Epithelial cell of esophagus (primary cell): ENCODE data around the gene HSPB1.
"Not testable (repeated sequence)": the region's sequence is repeated elsewhere in the genome, so short reads cannot be mapped to it uniquely, and the experiment has no call there.

Experiments
- DNase-seq: peaks from one replicate; pipeline ENCODE4 v3.0.0; 2010; ENCODE audit warnings: low read depth
- H3K4me3 ChIP-seq: 2 replicates; pipeline ENCODE4 v1.5.1; 2011; ENCODE audit warnings: mild to moderate bottlenecking, low read length, control low read depth
- TF ChIP-seq, protein P1 (sequence below): IDR thresholded peaks from 2 replicates; pipeline ENCODE4 v1.5.1; 2011; ENCODE audit warnings: low read depth, mild to moderate bottlenecking, low read length, control low read depth, inconsistent platforms; ENCODE audit not compliant: insufficient read depth; ENCODE audit errors: missing control alignments

Gene HSPB1

GRCh38 chr7:76261931-76262330, 40.5 kb upstream of the HSPB1 start:
- no peak overlapping the region for H3K4me3 ChIP-seq
- no peak for DNase-seq
- TF ChIP-seq, protein P1, sequence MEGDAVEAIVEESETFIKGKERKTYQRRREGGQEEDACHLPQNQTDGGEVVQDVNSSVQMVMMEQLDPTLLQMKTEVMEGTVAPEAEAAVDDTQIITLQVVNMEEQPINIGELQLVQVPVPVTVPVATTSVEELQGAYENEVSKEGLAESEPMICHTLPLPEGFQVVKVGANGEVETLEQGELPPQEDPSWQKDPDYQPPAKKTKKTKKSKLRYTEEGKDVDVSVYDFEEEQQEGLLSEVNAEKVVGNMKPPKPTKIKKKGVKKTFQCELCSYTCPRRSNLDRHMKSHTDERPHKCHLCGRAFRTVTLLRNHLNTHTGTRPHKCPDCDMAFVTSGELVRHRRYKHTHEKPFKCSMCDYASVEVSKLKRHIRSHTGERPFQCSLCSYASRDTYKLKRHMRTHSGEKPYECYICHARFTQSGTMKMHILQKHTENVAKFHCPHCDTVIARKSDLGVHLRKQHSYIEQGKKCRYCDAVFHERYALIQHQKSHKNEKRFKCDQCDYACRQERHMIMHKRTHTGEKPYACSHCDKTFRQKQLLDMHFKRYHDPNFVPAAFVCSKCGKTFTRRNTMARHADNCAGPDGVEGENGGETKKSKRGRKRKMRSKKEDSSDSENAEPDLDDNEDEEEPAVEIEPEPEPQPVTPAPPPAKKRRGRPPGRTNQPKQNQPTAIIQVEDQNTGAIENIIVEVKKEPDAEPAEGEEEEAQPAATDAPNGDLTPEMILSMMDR = no peak

- TF ChIP-seq, protein P1 = peak; percentile 79
- H3K4me3 ChIP-seq = no peak overlapping the region
- DNase-seq = peak; percentile 69
Measured at GRCh38 chr7:76262683-76263402, 39.6 kb upstream of the HSPB1 start.

DNA sequence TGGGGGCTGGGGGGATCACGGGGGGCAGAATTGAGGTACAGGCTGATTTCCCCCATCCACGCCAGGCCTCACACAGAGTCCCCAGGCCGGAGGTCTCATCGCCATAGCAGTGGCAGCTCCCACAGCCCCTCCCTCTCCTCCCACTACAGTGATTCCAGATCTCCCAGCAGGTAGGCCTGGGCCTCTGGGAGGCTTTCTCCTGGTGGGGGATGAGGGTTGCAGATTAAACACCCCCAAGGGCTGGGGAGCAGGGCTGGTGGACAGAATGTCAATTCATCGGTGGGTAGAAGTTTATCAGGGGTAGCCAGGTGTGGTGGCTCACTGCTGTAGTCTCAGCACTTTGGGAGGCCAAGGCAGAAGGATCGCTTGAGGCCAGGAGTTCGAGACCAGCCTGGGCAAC, 37.2 kb upstream of the HSPB1 start:
- no peak overlapping the region for H3K4me3 ChIP-seq
- no peak for DNase-seq
- TF ChIP-seq, protein P1 = no peak

GRCh38 chr7:76267107-76267893, 35.2 kb upstream of the HSPB1 start:
- DNase-seq = no peak
- TF ChIP-seq, protein P1 = no peak
- no peak overlapping the region for H3K4me3 ChIP-seq

GRCh38 chr7:76267894-76268183, 34.6 kb upstream of the HSPB1 start:
- TF ChIP-seq, protein P1 = no peak
- no peak overlapping the region for H3K4me3 ChIP-seq
- no peak for DNase-seq

- DNase-seq = no peak
- no peak overlapping the region for H3K4me3 ChIP-seq
- TF ChIP-seq, protein P1 = no peak
Measured at GRCh38 chr7:76268376-76268775, 34.1 kb upstream of the HSPB1 start.

DNA sequence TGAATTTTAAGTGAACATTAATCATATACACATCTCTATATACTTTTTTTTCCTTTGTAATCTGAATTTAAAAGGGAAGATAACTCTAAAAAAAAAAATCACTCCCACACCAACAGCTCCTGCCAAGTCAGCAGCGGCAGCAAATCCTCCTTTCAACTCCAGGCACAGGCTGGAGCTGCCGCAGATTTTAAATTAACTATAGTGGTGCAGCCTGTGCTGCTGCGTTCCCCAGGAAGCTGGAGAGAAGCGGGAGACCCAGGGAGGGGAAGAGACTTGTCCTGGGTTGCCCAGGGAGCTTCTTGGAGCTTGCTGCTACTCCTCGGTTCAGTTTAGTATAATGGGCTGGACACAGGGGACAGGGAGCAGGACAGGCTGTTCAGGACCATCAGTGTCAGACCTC, 32.6 kb upstream of the HSPB1 start:
- TF ChIP-seq, protein P1 = no peak
- no peak overlapping the region for H3K4me3 ChIP-seq
- no peak for DNase-seq

DNA sequence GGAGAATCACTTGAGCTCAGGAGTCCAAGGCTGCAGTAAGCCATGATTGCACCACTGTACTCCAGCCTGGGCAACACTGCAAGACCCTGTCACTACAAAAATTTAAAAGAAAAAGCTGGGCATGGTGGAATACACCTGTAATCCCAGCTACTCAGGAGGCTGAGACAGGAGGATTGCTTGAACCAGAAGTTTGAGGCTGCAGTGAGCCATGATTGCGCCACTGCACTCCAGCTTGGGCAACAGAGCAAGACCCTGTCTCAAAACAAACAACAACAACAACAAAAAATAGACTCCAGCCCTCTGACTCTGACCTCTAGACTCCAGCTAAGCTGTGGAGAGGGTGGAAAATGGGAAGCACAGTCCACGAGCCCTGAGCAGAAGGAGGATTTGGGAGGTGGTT, 31.1 kb upstream of the HSPB1 start:
- not testable (repeated sequence) for H3K4me3 ChIP-seq, DNase-seq
